IMR-90 (cell line): Measurements from ENCODE around the gene FNDC3B. TPM values are rescaled to one million over a fixed set of nuclear protein-coding genes. Genes with fewer than 3 reads are reported as not detected.

Experiments used
- ATAC-seq: fragments of 200-7000 bp; cut with Tn5 transposase; 2 replicates; pipeline ENCODE4 v1.9.1; 2020; ENCODE audit warnings: low read depth, mild to moderate bottlenecking, moderate library complexity
- BruUV-seq: library from RNA; stranded (reverse); fragments of 400-500 nt; replicated peaks from 2 replicates; lab custom pipeline; 2021; lab: Mats Ljungman, UMichigan
- CTCF ChIA-PET: fragments of 300-600 bp; formaldehyde crosslinking; extraction: SDS; loops from one replicate; lab custom pipeline; 2021; ENCODE audit warnings: antibody characterized with exemption; lab: Yijun Ruan, JAX
- POLR2A ChIA-PET: fragments of 300-600 bp; sonication (Branson Sonifier 250); formaldehyde crosslinking; loops from one replicate; lab custom pipeline; 2022; ENCODE audit warnings: antibody characterized with exemption; ENCODE audit not compliant: unreplicated experiment; lab: Charles Lee
- DNase-seq: peaks from one replicate; pipeline ENCODE4 v3.0.0; 2013
- H2AFZ ChIP-seq: replicated peaks from 2 replicates; pipeline ENCODE3; 2013; ENCODE audit warnings: low read length, mild to moderate bottlenecking; ENCODE audit not compliant: poor library complexity
- H2AK5ac ChIP-seq: 2 replicates; pipeline ENCODE4 v1.6.1; 2013; ENCODE audit warnings: low read depth, low read length, inconsistent platforms
- H2AK9ac ChIP-seq: replicated peaks from 2 replicates; pipeline ENCODE3; 2013; ENCODE audit warnings: mild to moderate bottlenecking, low read depth, low read length, moderate library complexity; ENCODE audit not compliant: poor library complexity
- H2BK120ac ChIP-seq: 2 replicates; pipeline ENCODE4 v1.6.1; 2013; ENCODE audit warnings: low read depth, low read length, inconsistent platforms
- H2BK15ac ChIP-seq: 3 replicates; pipeline ENCODE4 v1.6.1; 2013; ENCODE audit warnings: low read depth, low read length, inconsistent platforms
- H2BK20ac ChIP-seq: 2 replicates; pipeline ENCODE4 v1.6.1; 2013; ENCODE audit warnings: low read depth, mild to moderate bottlenecking, inconsistent platforms, low read length, moderate library complexity
- H2BK5ac ChIP-seq: 2 replicates; pipeline ENCODE4 v1.6.1; 2013; ENCODE audit warnings: mild to moderate bottlenecking, low read depth, low read length, inconsistent platforms; ENCODE audit not compliant: poor library complexity, severe bottlenecking
- H3K14ac ChIP-seq: replicated peaks from 2 replicates; pipeline ENCODE4 v1.6.1; 2013; ENCODE audit warnings: low read depth, low read length, inconsistent platforms
- H3K18ac ChIP-seq: 2 replicates; pipeline ENCODE4 v1.6.1; 2013; ENCODE audit warnings: low read depth, low read length, control low read depth
- H3K23ac ChIP-seq: 2 replicates; pipeline ENCODE4 v1.6.1; 2013; ENCODE audit warnings: low read depth, low read length, inconsistent platforms
- H3K27ac ChIP-seq: 2 replicates; pipeline ENCODE4 v1.5.1; 2013; ENCODE audit warnings: mild to moderate bottlenecking, control low read depth, low read length; ENCODE audit not compliant: insufficient read depth
- H3K27me3 ChIP-seq: 2 replicates; pipeline ENCODE4 v1.6.1; 2013; ENCODE audit warnings: low read length; ENCODE audit not compliant: control insufficient read depth, insufficient read depth
- H3K36me3 ChIP-seq: 2 replicates; pipeline ENCODE4 v1.6.1; 2013; ENCODE audit warnings: low read length, mixed read lengths; ENCODE audit not compliant: control insufficient read depth, insufficient read depth
- H3K4ac ChIP-seq: 2 replicates; pipeline ENCODE4 v1.6.1; 2013; ENCODE audit warnings: low read depth, low read length, inconsistent platforms
- H3K4me1 ChIP-seq: 2 replicates; pipeline ENCODE4 v1.6.1; 2013; ENCODE audit warnings: low read length, mixed read lengths; ENCODE audit not compliant: control insufficient read depth, insufficient read depth
- H3K4me2 ChIP-seq: 2 replicates; pipeline ENCODE4 v1.6.1; 2013; ENCODE audit warnings: low read depth, mild to moderate bottlenecking, control low read depth, low read length, moderate library complexity
- H3K4me3 ChIP-seq: 2 replicates; pipeline ENCODE4 v1.5.1; 2013; ENCODE audit warnings: low read depth, mild to moderate bottlenecking, control low read depth, low read length, moderate library complexity; ENCODE audit not compliant: insufficient read depth
- H3K56ac ChIP-seq: 2 replicates; pipeline ENCODE4 v1.6.1; 2013; ENCODE audit warnings: low read length, inconsistent platforms; ENCODE audit not compliant: insufficient read depth; ENCODE audit errors: extremely low read depth
- H3K79me1 ChIP-seq, 2 experiments: 2 replicates each; pipeline ENCODE4 v1.6.1; 2013; ENCODE audit warnings: low read length in 2 of 2, inconsistent platforms in 1 of 2, low read depth in 1 of 2
- H3K9ac ChIP-seq: 2 replicates; pipeline ENCODE4 v1.6.1; 2013; ENCODE audit warnings: low read depth, low read length, control low read depth
- H3K9me1 ChIP-seq: 2 replicates; pipeline ENCODE4 v1.6.1; 2013; ENCODE audit warnings: low read length, inconsistent platforms; ENCODE audit not compliant: insufficient read depth
- H3K9me3 ChIP-seq: 2 replicates; pipeline ENCODE4 v1.6.1; 2013; ENCODE audit warnings: low read length; ENCODE audit not compliant: control insufficient read depth, insufficient read depth
- H4K20me1 ChIP-seq: 2 replicates; pipeline ENCODE4 v1.6.1; 2013; ENCODE audit warnings: low read length, inconsistent platforms; ENCODE audit not compliant: insufficient read depth
- H4K5ac ChIP-seq: 2 replicates; pipeline ENCODE4 v1.6.1; 2013; ENCODE audit warnings: mild to moderate bottlenecking, low read depth, low read length, control low read depth
- H4K8ac ChIP-seq, 2 experiments: 2 replicates each; pipeline ENCODE4 v1.6.1; 2013; ENCODE audit warnings: low read depth in 2 of 2, low read length in 2 of 2, control low read depth in 1 of 2, inconsistent platforms in 1 of 2
- H4K91ac ChIP-seq: 2 replicates; pipeline ENCODE4 v1.6.1; 2013; ENCODE audit warnings: low read depth, low read length, inconsistent platforms; ENCODE audit not compliant: insufficient read depth
- BHLHE40 ChIP-seq: fragments of 150-350 bp; IDR thresholded peaks from 2 replicates; pipeline ENCODE4 v1.6.1; 2016; ENCODE audit warnings: mild to moderate bottlenecking, low read depth, low read length
- CEBPB ChIP-seq: IDR thresholded peaks from 2 replicates; pipeline ENCODE4 v1.6.1; 2012; ENCODE audit warnings: low read depth, low read length, improper control_type of control experiment
- CHD1 ChIP-seq: IDR thresholded peaks from 2 replicates; pipeline ENCODE4 v1.6.1; 2012; ENCODE audit warnings: low read depth, low read length, improper control_type of control experiment
- CTCF ChIP-seq: conservative IDR thresholded peaks from 2 replicates; pipeline ENCODE4 v1.5.1; 2012; ENCODE audit warnings: mild to moderate bottlenecking, low read depth, low read length, improper control_type of control experiment
- ELK1 ChIP-seq: fragments of 150-350 bp; IDR thresholded peaks from 2 replicates; pipeline ENCODE4 v1.6.1; 2016; ENCODE audit warnings: low read depth, mild to moderate bottlenecking, low read length, moderate library complexity, borderline replicate concordance
- FOS ChIP-seq: fragments of 150-350 bp; IDR thresholded peaks from 2 replicates; pipeline ENCODE4 v1.6.1; 2016; ENCODE audit warnings: low read depth, low read length
- MAFK ChIP-seq: IDR thresholded peaks from 2 replicates; pipeline ENCODE4 v1.6.1; 2012; ENCODE audit warnings: low read depth, low read length, improper control_type of control experiment
- MAZ ChIP-seq: IDR thresholded peaks from 2 replicates; pipeline ENCODE4 v1.6.1; 2012; ENCODE audit warnings: low read depth, mild to moderate bottlenecking, low read length, improper control_type of control experiment, moderate library complexity, borderline replicate concordance
- MXI1 ChIP-seq: IDR thresholded peaks from 2 replicates; pipeline ENCODE4 v1.6.1; 2012; ENCODE audit warnings: low read depth, mild to moderate bottlenecking, low read length, moderate library complexity, borderline replicate concordance
- NFE2L2 ChIP-seq: fragments of 150-350 bp; IDR thresholded peaks from 2 replicates; pipeline ENCODE4 v1.6.1; 2016; ENCODE audit warnings: low read depth, mild to moderate bottlenecking, low read length
- POLR2A ChIP-seq: IDR thresholded peaks from 2 replicates; pipeline ENCODE4 v1.6.1; 2012; ENCODE audit warnings: mild to moderate bottlenecking, low read depth, low read length
- RAD21 ChIP-seq: IDR thresholded peaks from 2 replicates; pipeline ENCODE4 v1.6.1; 2012; ENCODE audit warnings: low read length, improper control_type of control experiment
- RCOR1 ChIP-seq: IDR thresholded peaks from 2 replicates; pipeline ENCODE4 v1.6.1; 2012; ENCODE audit warnings: mild to moderate bottlenecking, low read length, improper control_type of control experiment; ENCODE audit not compliant: insufficient replicate concordance
- RFX5 ChIP-seq: IDR thresholded peaks from 2 replicates; pipeline ENCODE4 v1.8.0; 2012; ENCODE audit warnings: low read depth, mild to moderate bottlenecking, low read length, moderate library complexity
- SMC3 ChIP-seq: fragments of 150-350 bp; IDR thresholded peaks from 2 replicates; pipeline ENCODE4 v1.6.1; 2016; ENCODE audit warnings: low read depth, mild to moderate bottlenecking, antibody characterized with exemption, low read length, moderate library complexity
- WGBS, 2 experiments: methylation state at CpG; one replicate each; pipeline versions ENCODE4 v1.1.5 to v1.1.7; 2013; ENCODE audit warnings: missing lambda C conversion rate in 2 of 2; ENCODE audit not compliant: insufficient read length in 1 of 2; ENCODE audit errors: extremely low coverage in 2 of 2; 5-methylcytosine and 5-hydroxymethylcytosine counted together
- dilution Hi-C: fragments of 300-500 bp; cut with HindIII; formaldehyde crosslinking; loops from one replicate; pipeline ENCODE4 v1.14.3; 2018; ENCODE audit warnings: low sequenced_read_pairs; ENCODE audit not compliant: unreplicated experiment
- in situ Hi-C: fragments of 300-500 bp; cut with MboI; formaldehyde crosslinking; loops from 3 replicates; pipeline ENCODE4 v1.14.3; 2019; ENCODE audit warnings: low sequenced_read_pairs, inconsistent platforms, mixed read lengths
- intact Hi-C: fragments of 100-400 bp; cut with micrococcal nuclease; formaldehyde crosslinking; loops from 2 replicates; pipeline ENCODE4 v1.10.0; 2022
- polyA plus RNA-seq, 3 experiments: library from polyadenylated mRNA; depleted of rRNA; stranded (reverse); fragments of >200 nt; gene quantifications; 2 replicates each; pipeline ENCODE4 v1.2.3, GENCODE V29; 2012; ENCODE audit warnings: low replicate concordance in 1 of 3
- total RNA-seq: library from RNA; depleted of rRNA; stranded (reverse); fragments of >200 nt; gene quantifications from 2 replicates; pipeline ENCODE4 v1.2.3, GENCODE V29; 2012
- TF ChIP-seq, protein P1 (sequence below): fragments of 150-350 bp; IDR thresholded peaks from 2 replicates; pipeline ENCODE4 v1.6.1; 2017; ENCODE audit warnings: mild to moderate bottlenecking, antibody characterized with exemption, low read length, low read depth

FNDC3B gene
- total and polyA plus RNA-seq, 2 of the 4 experiments (the other 2 are of a cell fraction): 23.9 to 150 TPM

DNA sequence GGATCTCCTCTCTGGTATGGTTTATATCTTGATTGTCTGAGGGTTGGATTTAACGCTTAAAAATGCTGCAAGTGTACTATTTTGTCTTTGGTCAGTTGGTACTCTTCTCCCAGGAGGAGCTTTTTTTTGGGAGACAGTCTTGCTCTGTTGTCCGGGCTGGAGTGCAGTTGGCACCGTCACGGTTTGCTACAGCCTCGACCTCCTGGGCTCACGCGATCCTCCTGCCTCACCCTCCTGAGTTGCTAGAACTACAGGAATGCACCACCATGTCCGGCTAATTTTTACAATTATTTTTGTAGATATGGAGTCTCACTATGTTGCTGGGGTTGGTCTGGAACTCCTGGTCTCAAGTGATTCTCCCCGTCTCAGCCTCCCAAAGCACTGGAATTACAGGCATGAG, 89.5 kb downstream of the FNDC3B start:
- Histone ChIP-seq H4K91ac (no peak overlapping the region), H3K56ac (no peak overlapping the region), H2AK5ac (peak overlapping the region; percentile 55; the same call in 1 of the 2 replicates), H4K8ac (no peak overlapping the region), H3K79me1 (peaks cover 43 to 83% of the 10 kb centered on the region in 2 experiments), H3K23ac (no peak overlapping the region), H4K5ac (peak overlapping the region; percentile 47; the same call in 1 of the 2 replicates), H2BK20ac (no peak overlapping the region), H3K4me2 (no peak overlapping the region), H3K4me1 (peaks cover 35% of the 10 kb centered on the region), H3K4me3 (no peak overlapping the region), H3K9ac (no peak overlapping the region; the same call in 1 of the 2 replicates), H3K27ac (peak overlapping the region; percentile 67), H2AFZ (no peak overlapping the region), H3K36me3 (peaks cover 16% of the 10 kb centered on the region), H2BK5ac (peak overlapping the region; percentile 78), H3K27me3 (no peaks in the 10 kb centered on the region), H3K18ac (peak overlapping the region; percentile 2), H3K9me1 (peaks cover 25% of the 10 kb centered on the region), H4K20me1 (peaks cover 72% of the 10 kb centered on the region), H3K14ac (peak overlapping the region; percentile 68), H2AK9ac (no peak overlapping the region), H3K9me3 (no peaks in the 10 kb centered on the region), H2BK120ac (no peak overlapping the region), H2BK15ac (0 out of 3 replicates have a peak overlapping the region, but pooled peaks have one; percentile 41), H3K4ac (peak overlapping the region; percentile 54; the same call in 1 of the 2 replicates)
- dilution Hi-C loops: no loop called here
- ChIA-PET POLR2A (no interaction called here), CTCF (interaction anchor here (0.5 kb wide), 1 partner anchor 48 kb away, joined by 6 read pairs; no protein-coding TSS in a partner anchor)
- 93% methylated on average over 2 of the region's 9 CpGs; no CpG with 5 or more reads in 1 of the 2 experiments for WGBS, 2 experiments
- in situ Hi-C loops: no loop called here
- no peak for ATAC-seq
- BruUV-seq: no TSS peak
- no peak for DNase-seq
- no peak for TF ChIP-seq NFE2L2
- TF ChIP-seq SMC3: no peak
- TF ChIP-seq BHLHE40: no peak
- TF ChIP-seq MAZ: no peak
- no peak for TF ChIP-seq MAFK
- no peak for TF ChIP-seq RAD21
- TF ChIP-seq CEBPB: no peak
- no peak for TF ChIP-seq CHD1
- no peak for TF ChIP-seq POLR2A
- TF ChIP-seq, protein P1, sequence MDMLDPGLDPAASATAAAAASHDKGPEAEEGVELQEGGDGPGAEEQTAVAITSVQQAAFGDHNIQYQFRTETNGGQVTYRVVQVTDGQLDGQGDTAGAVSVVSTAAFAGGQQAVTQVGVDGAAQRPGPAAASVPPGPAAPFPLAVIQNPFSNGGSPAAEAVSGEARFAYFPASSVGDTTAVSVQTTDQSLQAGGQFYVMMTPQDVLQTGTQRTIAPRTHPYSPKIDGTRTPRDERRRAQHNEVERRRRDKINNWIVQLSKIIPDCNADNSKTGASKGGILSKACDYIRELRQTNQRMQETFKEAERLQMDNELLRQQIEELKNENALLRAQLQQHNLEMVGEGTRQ: no peak
- TF ChIP-seq FOS: no peak
- TF ChIP-seq ELK1: no peak
- TF ChIP-seq CTCF: no peak
- TF ChIP-seq RCOR1: no peak
- no peak for TF ChIP-seq MXI1
- TF ChIP-seq RFX5: no peak
- intact Hi-C loops: no loop called here
